Stimulated activated CD4-positive, alpha-beta T cell treated with anti-CD3 and anti-CD28 coated beads, Interleukin-1b, Interleukin-23, amount 100 ng/mL, for 24 hours (primary cell): ENCODE data around the gene SRSF12.
A peak's percentile ranks its signal among the peaks of the same experiment; 100 is the strongest.
"Not testable (repeated sequence)": the region's sequence is repeated elsewhere in the genome, so short reads cannot be mapped to it uniquely, and the experiment has no call there.

ENCODE experiments used
- DNase-seq, 4 experiments: peaks; one replicate each; pipeline ENCODE4 v3.0.0-alpha.2; 2020; ENCODE audit warnings: low read depth in 4 of 4, low spot score in 1 of 4

The SRSF12 gene

GRCh38 chr6:89131599-89131998 is 13.7 kb upstream of the SRSF12 start:
- no peak for DNase-seq

GRCh38 chr6:89128256-89128671 is 10.4 kb upstream of the SRSF12 start:
- DNase-seq = not testable (repeated sequence)

- no peak for DNase-seq
These were observed 4.8 kb upstream of the SRSF12 start for GRCh38 chr6:89122625-89123024.

GRCh38 chr6:89121934-89122333 is 4.1 kb upstream of the SRSF12 start:
- DNase-seq = no peak

DNA sequence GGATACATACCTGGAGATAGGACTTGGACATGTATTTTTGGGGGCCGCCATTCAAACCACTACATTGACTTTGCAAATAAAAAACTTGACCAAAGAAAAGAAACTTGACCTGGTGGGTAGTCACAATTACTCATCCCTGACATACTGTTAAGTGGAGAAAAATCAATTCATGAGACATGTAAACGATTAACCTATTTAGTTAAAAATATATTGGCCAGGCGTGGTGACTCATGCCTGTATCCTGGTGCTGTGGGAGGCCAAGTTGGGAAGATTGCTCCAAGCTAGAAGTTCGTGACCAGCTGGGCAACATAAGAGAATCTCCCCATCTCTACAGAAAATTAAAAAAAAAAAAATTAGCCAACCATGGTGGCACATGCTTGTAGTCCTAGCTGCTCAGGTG is 2.5 kb upstream of the SRSF12 start:
- no peak for DNase-seq

- DNase-seq = no peak
These were observed 1.1 kb upstream of the SRSF12 start for GRCh38 chr6:89118931-89119330.

DNA sequence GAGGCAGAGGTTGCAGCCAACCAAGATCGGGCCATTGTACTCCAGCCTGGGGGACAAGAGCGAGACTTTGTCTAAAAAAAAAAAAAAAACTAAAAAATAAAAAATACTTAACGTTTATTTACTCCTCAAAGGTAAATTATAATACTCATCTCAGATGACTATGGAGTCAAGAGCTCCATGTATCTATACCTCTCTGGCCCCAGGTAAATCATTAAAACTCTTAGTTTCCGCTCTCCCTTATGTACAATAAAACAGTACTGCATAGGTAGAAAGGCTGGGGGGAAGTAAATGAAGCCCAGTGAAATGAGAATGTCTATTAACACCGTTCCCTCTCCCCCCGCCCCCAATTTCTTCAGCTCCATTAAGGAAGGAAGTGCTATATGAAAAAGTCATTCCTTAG is 1.2 kb downstream of the SRSF12 start:
- DNase-seq = no peak

- DNase-seq = no peak
These were observed 5.9 kb downstream of the SRSF12 start for GRCh38 chr6:89111933-89112332.

- DNase-seq = no peak
These were observed 7.6 kb downstream of the SRSF12 start for GRCh38 chr6:89110284-89110683.

GRCh38 chr6:89100114-89100513 is 17.8 kb downstream of the SRSF12 start:
- no peak for DNase-seq

GRCh38 chr6:89098461-89098860 is 19.4 kb downstream of the SRSF12 start:
- DNase-seq = no peak

DNA sequence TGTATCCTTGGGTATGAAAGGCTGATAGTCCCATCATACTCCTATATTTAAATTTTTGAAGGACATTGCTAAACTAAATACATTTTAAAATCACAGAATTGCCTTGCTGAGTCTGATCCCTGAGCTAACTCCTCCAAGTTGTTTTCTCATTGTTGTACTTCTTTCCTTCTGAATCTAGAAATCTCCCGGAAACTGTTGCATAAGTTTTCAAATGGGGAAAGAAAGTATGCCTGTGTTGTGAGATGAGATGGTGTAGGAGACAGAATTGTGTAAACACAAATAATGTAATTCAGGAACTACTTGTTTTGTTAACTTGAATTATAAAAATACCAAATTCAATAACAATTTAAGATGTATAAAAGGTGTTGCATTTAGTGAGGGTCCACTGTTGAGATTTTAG is 30.0 kb downstream of the SRSF12 start:
- DNase-seq = no peak

GRCh38 chr6:89085409-89086205 is 32.3 kb downstream of the SRSF12 start:
- no peak for DNase-seq

- no peak for DNase-seq
These were observed 32.9 kb downstream of the SRSF12 start for GRCh38 chr6:89084954-89085353.

DNA sequence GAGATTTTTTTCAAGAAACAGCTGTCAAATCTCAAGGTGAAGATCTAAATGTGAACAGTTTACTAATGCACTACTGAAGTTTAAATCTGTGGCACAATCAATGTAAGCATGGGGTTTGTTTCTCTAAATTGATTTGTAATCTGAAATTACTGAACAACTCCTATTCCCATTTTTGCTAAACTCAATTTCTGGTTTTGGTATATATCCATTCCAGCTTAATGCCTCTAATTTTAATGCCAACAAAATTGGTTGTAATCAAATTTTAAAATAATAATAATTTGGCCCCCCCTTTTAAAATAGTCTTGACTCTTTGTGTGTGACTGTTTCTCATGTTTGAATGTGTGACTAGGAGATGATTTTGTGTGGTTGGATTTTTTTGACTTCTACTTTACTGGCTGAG is 33.3 kb downstream of the SRSF12 start:
- no peak for DNase-seq

GRCh38 chr6:89082486-89082891 is 35.4 kb downstream of the SRSF12 start:
- DNase-seq = no peak

- peak; percentile 98 to 100 (median 99) for DNase-seq
These were observed 36.2 kb downstream of the SRSF12 start for GRCh38 chr6:89081423-89082322.

GRCh38 chr6:89081129-89081422 is 36.8 kb downstream of the SRSF12 start:
- DNase-seq = no peak

- peak; percentile 100 for DNase-seq
These were observed 37.4 kb downstream of the SRSF12 start, which contains the start of gene PNRC1 for GRCh38 chr6:89080281-89081128. Gene PNRC1, plus strand, starts transcription at chr6:89080751. Its CDS starts 144 bp downstream, at chr6:89080895.

DNA sequence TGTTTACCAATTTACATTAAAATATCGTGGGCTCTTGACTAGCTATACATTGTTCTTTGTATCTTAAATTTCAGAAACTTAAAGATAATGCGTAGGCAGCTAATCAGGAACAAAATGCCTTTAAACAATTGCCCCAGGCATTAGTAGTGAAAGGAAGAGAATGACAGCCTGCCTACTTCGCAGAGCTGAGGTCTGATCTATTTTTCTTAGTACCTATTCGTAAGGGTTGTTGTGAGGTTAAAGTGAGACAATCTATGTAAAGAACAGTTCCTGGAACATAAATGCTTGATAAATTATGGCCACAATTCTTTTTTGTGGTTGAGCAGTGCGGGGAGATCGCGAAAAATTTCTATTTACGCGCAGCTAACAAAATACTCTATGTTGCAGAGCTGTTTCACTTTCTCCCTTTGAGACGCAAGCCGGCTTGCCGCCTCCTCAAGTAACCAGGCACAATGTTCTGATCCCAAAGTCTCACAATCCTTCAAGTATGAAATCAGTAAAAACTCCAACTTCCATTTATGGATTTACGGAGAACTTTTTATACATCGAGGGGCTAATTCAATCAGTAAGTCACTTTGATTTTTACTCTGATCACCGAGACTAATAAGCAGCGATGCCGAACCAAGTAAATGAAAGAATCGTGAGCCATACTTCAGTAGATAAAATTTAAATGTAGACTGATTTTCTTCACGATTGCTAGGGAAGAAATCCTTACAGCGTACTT is 38.2 kb downstream of the SRSF12 start:
- DNase-seq = no peak

DNA sequence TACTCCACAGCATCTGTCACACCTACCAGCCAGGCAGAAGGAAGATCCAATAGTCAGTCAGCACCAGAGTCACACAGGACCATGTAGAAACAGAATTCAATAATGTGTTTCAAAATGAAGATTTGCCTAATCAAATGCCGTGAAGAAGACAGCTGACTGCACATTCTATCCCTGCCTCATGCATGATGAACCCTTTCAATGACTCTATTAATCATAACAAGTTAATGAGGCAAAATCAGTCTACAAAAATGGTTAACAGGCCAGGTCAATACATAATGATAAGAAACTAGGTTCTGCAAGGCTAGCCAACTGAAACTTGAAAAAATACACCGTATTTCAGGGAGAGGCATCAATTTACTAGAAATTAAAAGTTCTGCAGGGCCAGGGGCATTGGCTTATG is 44.0 kb downstream of the SRSF12 start:
- no peak for DNase-seq
